KOPT-K1 (cell line): ENCODE measurements around the gene MND1.

ENCODE experiments used
- H3K27ac ChIP-seq: fragments of 200-600 bp; sonication (generic); 2 replicates; pipeline ENCODE4 v1.5.1; 2016; ENCODE audit warnings: antibody characterized with exemption, mild to moderate bottlenecking, low read depth, low read length; ENCODE audit not compliant: poor library complexity, severe bottlenecking
- H3K36me3 ChIP-seq: fragments of 200-600 bp; sonication (generic); 2 replicates; pipeline ENCODE4 v1.5.1; 2017; ENCODE audit warnings: antibody characterized with exemption, mild to moderate bottlenecking, low read length, moderate library complexity; ENCODE audit not compliant: insufficient read depth
- H3K9me3 ChIP-seq: fragments of 200-600 bp; sonication (generic); 2 replicates; pipeline ENCODE4 v1.5.1; 2017; ENCODE audit warnings: antibody characterized with exemption, low read length, mild to moderate bottlenecking; ENCODE audit not compliant: insufficient read depth, poor library complexity, severe bottlenecking

The MND1 gene

GRCh38 chr4:153371701-153372234 lies 27.3 kb downstream of the MND1 start:
- Histone ChIP-seq H3K36me3 (peaks cover 94% of the 10 kb centered on the region), H3K9me3 (peaks cover 25% of the 10 kb centered on the region), H3K27ac (no peak overlapping the region)

GRCh38 chr4:153372967-153373562 lies 28.6 kb downstream of the MND1 start:
- Histone ChIP-seq H3K27ac (no peak overlapping the region), H3K9me3 (peaks cover 25% of the 10 kb centered on the region), H3K36me3 (peaks cover 92% of the 10 kb centered on the region)

DNA sequence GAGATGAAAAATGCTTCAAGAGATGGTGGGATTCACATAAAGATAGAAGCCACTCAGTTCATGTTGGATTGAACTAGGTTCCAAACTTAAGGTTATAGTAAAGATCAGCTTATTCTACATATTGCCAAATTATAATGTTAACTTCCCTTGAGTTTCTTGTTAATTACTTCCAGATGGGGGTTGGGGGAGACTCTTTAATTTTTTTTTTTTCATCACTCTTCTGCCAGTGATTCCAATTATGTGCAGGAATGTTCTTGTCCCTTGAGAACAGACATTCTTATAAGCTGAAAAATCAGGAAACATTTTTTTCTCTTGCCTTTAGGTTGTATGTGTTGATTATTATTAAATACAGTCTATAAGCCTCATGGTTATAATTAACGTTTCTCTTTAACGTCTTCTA lies 30.0 kb downstream of the MND1 start:
- peaks cover 92% of the 10 kb centered on the region for H3K36me3 ChIP-seq
- no peak overlapping the region for H3K27ac ChIP-seq
- H3K9me3 ChIP-seq = peaks cover 25% of the 10 kb centered on the region

DNA sequence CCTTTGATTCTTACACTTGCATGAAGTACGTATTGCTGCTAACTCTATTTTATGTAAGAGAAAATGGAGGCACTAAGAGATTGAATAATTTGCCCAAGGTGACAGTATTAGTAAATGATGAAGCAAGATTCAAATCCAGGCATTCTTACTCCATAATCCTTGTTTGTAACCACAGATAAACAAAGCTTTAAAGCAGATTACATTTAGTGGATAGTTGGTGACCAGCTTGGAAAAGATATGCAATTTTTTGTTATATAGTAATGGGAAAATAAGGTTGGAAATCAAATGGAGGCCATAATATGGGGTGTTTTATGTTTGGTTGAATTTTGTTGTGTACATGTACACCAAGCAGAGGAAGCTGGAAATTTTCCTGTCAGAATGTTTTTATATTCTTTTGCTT lies 30.8 kb downstream of the MND1 start:
- Histone ChIP-seq H3K36me3 (peaks cover 87% of the 10 kb centered on the region), H3K27ac (no peak overlapping the region), H3K9me3 (peaks cover 25% of the 10 kb centered on the region)

GRCh38 chr4:153383131-153383530 lies 38.6 kb downstream of the MND1 start:
- Histone ChIP-seq H3K27ac (no peak overlapping the region), H3K36me3 (peaks cover 80% of the 10 kb centered on the region), H3K9me3 (no peaks in the 10 kb centered on the region)

- H3K27ac ChIP-seq = no peak overlapping the region
- H3K9me3 ChIP-seq = no peaks in the 10 kb centered on the region
Observed at GRCh38 chr4:153384160-153384559, 39.7 kb downstream of the MND1 start.

GRCh38 chr4:153385784-153386183 lies 41.3 kb downstream of the MND1 start:
- no peaks in the 10 kb centered on the region for H3K9me3 ChIP-seq
- H3K27ac ChIP-seq = no peak overlapping the region
- H3K36me3 ChIP-seq = peaks cover 69% of the 10 kb centered on the region

More at GRCh38 chr4:153384160-153384559, 39.7 kb downstream of the MND1 start:
- H3K36me3 ChIP-seq = peaks cover 79% of the 10 kb centered on the region

- Histone ChIP-seq H3K27ac (no peak overlapping the region), H3K9me3 (no peaks in the 10 kb centered on the region), H3K36me3 (peaks cover 75% of the 10 kb centered on the region)
Observed at GRCh38 chr4:153387981-153388380, 43.5 kb downstream of the MND1 start.

DNA sequence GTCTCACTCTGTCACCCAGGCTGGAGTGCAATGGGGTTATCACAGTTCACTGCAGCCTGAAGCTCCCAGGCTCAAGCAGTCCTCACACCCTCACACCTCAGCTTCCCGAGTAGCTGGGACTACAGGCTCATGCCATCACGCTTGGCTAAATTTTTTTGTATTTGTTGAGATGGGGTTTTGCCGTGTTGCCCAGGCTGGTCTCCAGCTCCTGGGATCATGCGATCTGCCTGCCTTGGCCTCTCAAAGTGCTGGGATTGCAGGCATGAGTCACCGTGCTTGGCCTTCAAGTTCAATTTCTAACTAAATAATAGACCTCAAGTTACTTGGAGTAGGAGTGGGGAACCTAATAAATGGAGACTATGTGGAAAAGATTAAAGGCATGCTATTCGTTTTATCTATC lies 48.9 kb downstream of the MND1 start:
- H3K9me3 ChIP-seq = no peaks in the 10 kb centered on the region
- no peak overlapping the region for H3K27ac ChIP-seq

DNA sequence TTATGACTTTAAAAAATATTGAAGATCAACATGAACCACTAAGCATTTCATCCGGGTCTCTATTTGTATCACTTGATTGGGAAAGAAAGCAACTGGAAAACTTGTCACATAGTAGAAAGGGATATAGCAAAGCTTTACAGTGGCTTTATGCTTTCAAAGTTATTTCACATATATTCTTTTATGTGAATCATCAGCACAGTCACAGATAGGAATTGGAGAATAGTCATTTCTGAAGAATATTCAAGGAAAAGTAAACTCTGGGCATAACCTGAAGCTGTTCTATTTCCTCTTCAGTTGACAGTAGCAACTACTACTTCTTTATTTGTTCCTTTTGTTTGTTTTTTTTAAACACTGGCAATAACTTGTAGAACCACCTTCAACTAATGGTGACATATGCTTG lies 50.5 kb downstream of the MND1 start:
- H3K9me3 ChIP-seq = no peaks in the 10 kb centered on the region
- H3K36me3 ChIP-seq = peaks cover 86% of the 10 kb centered on the region
- no peak overlapping the region for H3K27ac ChIP-seq

More for the DNA sequence above, 48.9 kb downstream of the MND1 start:
- H3K36me3 ChIP-seq = peaks cover 78% of the 10 kb centered on the region

DNA sequence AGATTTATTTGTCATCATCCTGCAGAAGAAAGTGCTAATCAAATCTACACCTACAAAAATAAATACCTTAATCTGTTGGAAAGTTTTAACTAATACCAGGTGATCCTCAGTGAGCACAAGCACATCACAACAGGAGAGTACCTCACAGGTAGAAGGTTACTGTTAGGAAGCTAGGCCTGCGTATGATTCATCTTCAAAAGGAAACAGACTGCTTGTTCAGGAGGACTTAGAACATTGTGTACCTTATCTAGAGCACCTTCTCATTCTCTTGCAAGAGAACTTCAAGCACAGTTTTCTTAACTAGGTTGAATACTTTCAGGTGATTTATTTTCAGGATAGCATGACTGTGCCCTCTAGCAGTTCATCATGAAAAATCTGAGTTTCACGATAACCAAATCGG lies 54.2 kb downstream of the MND1 start:
- H3K36me3 ChIP-seq = peaks cover 97% of the 10 kb centered on the region
- no peaks in the 10 kb centered on the region for H3K9me3 ChIP-seq
- no peak overlapping the region for H3K27ac ChIP-seq

- Histone ChIP-seq H3K36me3 (peaks cover 97% of the 10 kb centered on the region), H3K9me3 (no peaks in the 10 kb centered on the region), H3K27ac (no peak overlapping the region)
Observed at GRCh38 chr4:153399358-153399757, 54.9 kb downstream of the MND1 start.

DNA sequence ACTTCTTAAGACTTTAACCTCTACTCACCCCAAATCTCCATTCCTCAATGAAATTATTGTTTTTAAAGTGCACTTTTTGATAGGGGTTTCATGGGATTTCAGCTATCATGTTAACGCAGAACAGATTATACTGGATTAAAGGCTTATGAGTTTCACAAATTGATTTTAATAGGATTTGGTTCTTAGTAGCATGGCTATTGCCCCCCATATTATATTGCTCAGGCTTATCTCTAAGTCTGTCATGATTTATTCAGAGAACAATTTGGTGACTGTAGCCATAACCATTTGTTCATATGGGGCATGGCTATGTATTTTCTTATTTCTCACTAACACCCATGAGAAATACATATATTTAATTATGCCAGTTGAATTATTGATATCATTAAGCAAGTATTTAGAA lies 57.0 kb downstream of the MND1 start:
- peaks cover 99% of the 10 kb centered on the region for H3K36me3 ChIP-seq
- peaks cover 2% of the 10 kb centered on the region for H3K9me3 ChIP-seq
- H3K27ac ChIP-seq = no peak overlapping the region

DNA sequence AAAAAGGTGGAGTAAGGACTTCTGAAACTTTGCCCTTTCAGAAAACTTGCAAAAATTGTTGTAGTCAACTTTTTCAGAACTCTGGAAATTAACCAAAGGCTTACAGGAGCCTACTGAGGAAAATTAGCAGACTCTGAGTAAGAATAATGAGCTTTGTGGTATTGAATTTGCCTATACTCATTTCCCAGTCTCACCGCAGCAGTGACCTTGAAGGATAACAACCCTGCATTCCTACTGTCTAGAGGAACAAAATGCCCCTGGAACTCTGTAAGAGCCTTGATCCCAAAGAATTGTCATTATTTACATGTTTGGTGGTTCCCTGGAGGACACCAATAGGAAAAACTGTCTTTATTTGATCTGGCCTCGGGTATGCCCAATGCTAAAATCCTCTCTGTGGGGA lies 57.9 kb downstream of the MND1 start:
- no peak overlapping the region for H3K27ac ChIP-seq
- H3K36me3 ChIP-seq = peaks cover 99% of the 10 kb centered on the region

DNA sequence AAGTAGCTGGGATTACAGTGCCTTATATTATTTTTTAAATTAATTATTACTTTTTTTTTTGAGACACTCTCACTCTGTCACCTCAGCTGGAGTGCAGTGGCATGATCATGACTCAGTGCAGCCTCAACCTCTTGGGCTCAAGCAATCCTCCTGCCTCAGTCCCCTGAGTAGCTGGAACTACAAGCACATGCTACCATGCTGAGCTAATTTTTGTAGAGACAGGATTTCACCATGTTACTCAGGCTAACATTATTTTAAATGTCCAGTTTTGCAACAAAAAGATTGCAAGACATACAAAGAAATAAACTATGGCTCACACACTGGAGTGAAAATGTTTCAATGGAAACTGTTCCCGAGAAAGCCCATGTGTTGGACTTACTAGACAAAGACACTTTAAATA lies 59.2 kb downstream of the MND1 start:
- H3K27ac ChIP-seq = no peak overlapping the region
- H3K9me3 ChIP-seq = peaks cover 4% of the 10 kb centered on the region
- H3K36me3 ChIP-seq = peaks cover 98% of the 10 kb centered on the region

More for the DNA sequence above, 57.9 kb downstream of the MND1 start:
- peaks cover 4% of the 10 kb centered on the region for H3K9me3 ChIP-seq

GRCh38 chr4:153407906-153408305 lies 63.4 kb downstream of the MND1 start:
- Histone ChIP-seq H3K9me3 (peaks cover 4% of the 10 kb centered on the region), H3K27ac (no peak overlapping the region), H3K36me3 (peaks cover 96% of the 10 kb centered on the region)
